ENCODE data around the gene CLDN34.

- TF ChIP-seq CTCF (IDR thresholded peaks at IDR 0.05): no peak
- TF ChIP-seq POLR2A (IDR thresholded peaks at IDR 0.05): no peak
Observed at GRCh38 chrX:9957743-9958142, 9.4 kb upstream of the CLDN34 start.

Measured in esophagus squamous epithelium (tissue), 4 donors.